Neural progenitor cell (in vitro differentiated cells): ENCODE measurements around the gene MS4A10. TPM values are rescaled to one million over a fixed set of nuclear protein-coding genes. Genes with fewer than 3 reads are reported as not detected.
A peak's percentile ranks its signal among the peaks of the same experiment; 100 is the strongest.

ENCODE experiments used
- DNase-seq: peaks from one replicate; pipeline ENCODE4 v3.0.0-alpha.2; 2016; ENCODE audit warnings: low spot score
- H2AFZ ChIP-seq: fragments of 200-600 bp; sonication (generic); replicated peaks from 2 replicates; pipeline ENCODE4 v1.6.1; 2016; ENCODE audit warnings: antibody characterized with exemption
- H3F3A ChIP-seq: fragments of 200-600 bp; sonication (generic); 2 replicates; pipeline ENCODE4 v1.6.1; 2016; ENCODE audit warnings: antibody characterized with exemption, low read depth
- H3K27ac ChIP-seq: fragments of 200-600 bp; sonication (generic); 2 replicates; pipeline ENCODE4 v1.5.1; 2016; ENCODE audit warnings: mild to moderate bottlenecking
- H3K27me3 ChIP-seq: fragments of 200-600 bp; sonication (generic); 2 replicates; pipeline ENCODE4 v1.6.1; 2016; ENCODE audit warnings: mild to moderate bottlenecking, moderate library complexity
- H3K36me3 ChIP-seq: fragments of 200-600 bp; sonication (generic); 2 replicates; pipeline ENCODE4 v1.5.1; 2016
- H3K4me1 ChIP-seq: fragments of 200-600 bp; sonication (generic); 2 replicates; pipeline ENCODE4 v1.6.1; 2016; ENCODE audit warnings: mixed run types
- H3K4me2 ChIP-seq: fragments of 200-600 bp; sonication (generic); 2 replicates; pipeline ENCODE4 v1.6.1; 2016
- H3K4me3 ChIP-seq: fragments of 200-600 bp; sonication (generic); 2 replicates; pipeline ENCODE4 v1.5.1; 2016
- H3K79me2 ChIP-seq: fragments of 200-600 bp; sonication (generic); 2 replicates; pipeline ENCODE4 v1.6.1; 2016; ENCODE audit warnings: low read depth
- H3K9ac ChIP-seq: fragments of 200-600 bp; sonication (generic); 2 replicates; pipeline ENCODE4 v1.6.1; 2016
- H3K9me3 ChIP-seq: fragments of 200-600 bp; sonication (generic); 2 replicates; pipeline ENCODE4 v1.5.1; 2016; ENCODE audit warnings: low read depth
- H4K20me1 ChIP-seq: fragments of 200-600 bp; sonication (generic); 2 replicates; pipeline ENCODE4 v1.6.1; 2016; ENCODE audit warnings: low read depth
- H3K27ac Mint-ChIP-seq: 3 replicates; pipeline ENCODE4 v1.8.0; 2021; ENCODE audit warnings: mixed read lengths
- H3K27me3 Mint-ChIP-seq: 2 replicates; pipeline ENCODE4 v1.8.0; 2022; ENCODE audit warnings: low read depth, mild to moderate bottlenecking, inconsistent platforms, moderate library complexity, mixed read lengths; ENCODE audit not compliant: insufficient read depth
- H3K36me3 Mint-ChIP-seq: 3 replicates; pipeline ENCODE4 v1.8.0; 2021; ENCODE audit warnings: mixed read lengths
- H3K4me1 Mint-ChIP-seq: 3 replicates; pipeline ENCODE4 v1.8.0; 2021; ENCODE audit warnings: mixed read lengths
- H3K4me3 Mint-ChIP-seq: 3 replicates; pipeline ENCODE4 v1.8.0; 2021; ENCODE audit warnings: mild to moderate bottlenecking, moderate library complexity, mixed read lengths
- H3K9me3 Mint-ChIP-seq: 3 replicates; pipeline ENCODE4 v1.8.0; 2020; ENCODE audit warnings: mixed read lengths
- CTCF ChIP-seq: fragments of 200-600 bp; sonication (generic); IDR thresholded peaks from 2 replicates; pipeline ENCODE4 v1.5.1; 2017; ENCODE audit warnings: antibody characterized with exemption, mild to moderate bottlenecking
- EZH2 ChIP-seq: fragments of 200-600 bp; sonication (generic); IDR thresholded peaks from 2 replicates; pipeline ENCODE4 v1.6.1; 2017; ENCODE audit warnings: antibody characterized with exemption, mild to moderate bottlenecking, moderate library complexity
- EZH2phosphoT487 ChIP-seq: fragments of 200-600 bp; sonication (generic); IDR thresholded peaks from 2 replicates; pipeline ENCODE4 v1.6.1; 2017; ENCODE audit warnings: antibody characterized with exemption
- total RNA-seq: library from RNA; depleted of rRNA; stranded (reverse); fragments of >200 nt; gene quantifications from 2 replicates; pipeline ENCODE4 v1.2.3, GENCODE V29; 2015; ENCODE audit warnings: low replicate concordance

The MS4A10 gene
- total RNA-seq, 1 donor from 2014 or later: not detected

DNA sequence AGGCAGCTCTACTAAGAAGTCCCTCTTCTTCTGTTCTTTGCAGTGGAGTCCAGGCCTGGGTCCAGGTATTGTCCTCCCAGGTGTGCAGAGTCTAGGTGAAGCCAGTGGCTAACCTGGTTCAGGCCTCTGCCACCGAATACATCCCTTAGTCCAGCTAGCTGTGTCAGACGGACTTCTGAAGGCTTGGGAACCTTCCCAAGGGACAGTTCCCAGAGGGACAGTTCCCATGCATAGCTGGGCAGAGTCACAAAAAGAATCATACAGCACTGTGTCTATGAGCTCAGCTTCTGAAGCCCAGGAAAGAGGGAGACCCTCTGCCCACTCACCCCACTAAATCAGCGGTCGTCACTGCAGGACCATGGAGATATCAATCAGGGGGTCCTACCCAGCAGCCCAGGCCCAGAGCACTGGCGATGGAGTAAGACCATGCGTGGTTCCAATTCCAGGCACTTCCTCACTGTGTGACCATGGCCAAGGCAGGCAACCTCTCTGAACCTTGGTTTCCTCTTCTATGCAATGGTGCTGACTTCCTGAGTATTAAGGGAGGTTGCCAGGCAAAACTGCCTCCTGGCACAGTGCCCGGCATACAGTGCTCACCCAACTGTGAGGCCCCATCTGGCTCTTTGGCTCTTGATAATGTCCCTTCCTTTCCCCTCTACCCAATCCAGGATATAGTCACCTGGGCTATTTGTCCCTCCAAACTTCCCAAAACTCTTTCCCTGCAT, 3.4 kb downstream of the MS4A10 start:
- H4K20me1 ChIP-seq: no peaks in the 10 kb centered on the region
- H3K36me3 ChIP-seq: no peaks in the 10 kb centered on the region
- DNase-seq: no peak
- no peak overlapping the region for H3K9ac ChIP-seq
- Mint-ChIP-seq H3K4me3 (no peak overlapping the region), H3K9me3 (peaks cover 22% of the 10 kb centered on the region), H3K27me3 (peaks cover 12% of the 10 kb centered on the region), H3K27ac (peak overlapping the region; percentile 29), H3K36me3 (no peaks in the 10 kb centered on the region), H3K4me1 (peaks cover 15% of the 10 kb centered on the region)
- no peaks in the 10 kb centered on the region for H3K79me2 ChIP-seq
- TF ChIP-seq CTCF (no peak), EZH2phosphoT487 (no peak), EZH2 (no peak)
- H3K4me2 ChIP-seq: no peak overlapping the region
- no peak overlapping the region for H2AFZ ChIP-seq
- no peak overlapping the region for H3K4me3 ChIP-seq
- H3K9me3 ChIP-seq: no peaks in the 10 kb centered on the region
- no peaks in the 10 kb centered on the region for H3K27me3 ChIP-seq
- no peaks in the 10 kb centered on the region for H3K4me1 ChIP-seq
- H3F3A ChIP-seq: no peaks in the 10 kb centered on the region
- no peak overlapping the region for H3K27ac ChIP-seq

DNA sequence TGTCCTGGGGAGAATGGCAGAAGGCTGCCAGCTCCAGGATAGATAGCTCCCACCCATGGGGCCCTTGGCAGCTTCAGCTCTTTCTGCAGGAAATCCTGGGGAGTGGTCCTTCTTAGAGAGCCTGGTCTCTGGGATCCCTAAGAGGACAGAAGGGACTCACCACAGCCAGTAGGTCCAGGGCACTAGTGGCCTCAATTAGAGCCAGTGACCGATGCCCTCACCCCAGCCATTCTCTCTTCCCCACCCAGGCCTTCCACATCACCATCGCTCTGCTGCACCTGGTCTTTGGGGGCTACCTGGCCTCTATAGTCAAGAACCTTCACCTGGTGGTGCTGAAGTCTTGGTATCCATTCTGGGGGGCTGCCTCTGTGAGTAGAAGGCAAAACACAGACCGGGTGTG, 5.6 kb downstream of the MS4A10 start:
- Histone ChIP-seq H3K27ac (no peak overlapping the region), H3K9me3 (no peaks in the 10 kb centered on the region), H3K27me3 (no peaks in the 10 kb centered on the region), H4K20me1 (no peaks in the 10 kb centered on the region), H3K36me3 (no peaks in the 10 kb centered on the region), H2AFZ (no peak overlapping the region), H3K79me2 (no peaks in the 10 kb centered on the region), H3K9ac (no peak overlapping the region), H3K4me2 (no peak overlapping the region), H3K4me1 (no peaks in the 10 kb centered on the region), H3F3A (no peaks in the 10 kb centered on the region), H3K4me3 (no peak overlapping the region)
- Mint-ChIP-seq H3K27me3 (peaks cover 20% of the 10 kb centered on the region), H3K9me3 (peaks cover 22% of the 10 kb centered on the region), H3K27ac (no peak overlapping the region), H3K4me1 (peaks cover 8% of the 10 kb centered on the region), H3K4me3 (no peak overlapping the region), H3K36me3 (no peaks in the 10 kb centered on the region)
- TF ChIP-seq EZH2phosphoT487: no peak
- no peak for DNase-seq

GRCh38 chr11:60791153-60791933, 6.2 kb downstream of the MS4A10 start:
- Mint-ChIP-seq H3K4me3 (no peak overlapping the region), H3K9me3 (peaks cover 22% of the 10 kb centered on the region), H3K27me3 (peaks cover 17% of the 10 kb centered on the region), H3K27ac (no peak overlapping the region), H3K36me3 (no peaks in the 10 kb centered on the region), H3K4me1 (peaks cover 3% of the 10 kb centered on the region)
- no peaks in the 10 kb centered on the region for H3K36me3 ChIP-seq
- no peak overlapping the region for H3K4me3 ChIP-seq
- H2AFZ ChIP-seq: no peak overlapping the region
- TF ChIP-seq EZH2: no peak
- TF ChIP-seq EZH2phosphoT487: no peak
- TF ChIP-seq CTCF: no peak
- H3K9me3 ChIP-seq: no peaks in the 10 kb centered on the region
- H3K27ac ChIP-seq: no peak overlapping the region
- H3K4me2 ChIP-seq: no peak overlapping the region
- no peaks in the 10 kb centered on the region for H3K4me1 ChIP-seq
- no peaks in the 10 kb centered on the region for H3K79me2 ChIP-seq
- H4K20me1 ChIP-seq: no peaks in the 10 kb centered on the region
- DNase-seq: no peak
- no peaks in the 10 kb centered on the region for H3K27me3 ChIP-seq
- H3F3A ChIP-seq: no peaks in the 10 kb centered on the region
- no peak overlapping the region for H3K9ac ChIP-seq

- no peak overlapping the region for H3K27ac ChIP-seq
- DNase-seq: no peak
- H3K27me3 ChIP-seq: no peaks in the 10 kb centered on the region
- H3K27me3 Mint-ChIP-seq: peaks cover 17% of the 10 kb centered on the region
- H3K4me1 Mint-ChIP-seq: no peaks in the 10 kb centered on the region
- H3K4me2 ChIP-seq: no peak overlapping the region
- H3K36me3 Mint-ChIP-seq: no peaks in the 10 kb centered on the region
- peaks cover 22% of the 10 kb centered on the region for H3K9me3 Mint-ChIP-seq
- H3F3A ChIP-seq: no peaks in the 10 kb centered on the region
- H3K36me3 ChIP-seq: no peaks in the 10 kb centered on the region
- H3K9me3 ChIP-seq: no peaks in the 10 kb centered on the region
- no peak overlapping the region for H3K4me3 Mint-ChIP-seq
- no peak overlapping the region for H3K4me3 ChIP-seq
- H3K79me2 ChIP-seq: no peaks in the 10 kb centered on the region
- no peaks in the 10 kb centered on the region for H3K4me1 ChIP-seq
- H4K20me1 ChIP-seq: no peaks in the 10 kb centered on the region
- H3K9ac ChIP-seq: no peak overlapping the region
- no peak overlapping the region for H2AFZ ChIP-seq
- TF ChIP-seq CTCF (no peak), EZH2phosphoT487 (no peak)
- H3K27ac Mint-ChIP-seq: no peak overlapping the region
Measured at GRCh38 chr11:60792521-60792920, 7.4 kb downstream of the MS4A10 start.
